ENCODE measurements around the gene SELENON. TPM values are rescaled to one million over a fixed set of nuclear protein-coding genes. Genes with fewer than 3 reads are reported as not detected.

SELENON gene
- total and polyA plus RNA-seq, 7 donors, result 25.3 to 104 (median 39.3) TPM

DNA sequence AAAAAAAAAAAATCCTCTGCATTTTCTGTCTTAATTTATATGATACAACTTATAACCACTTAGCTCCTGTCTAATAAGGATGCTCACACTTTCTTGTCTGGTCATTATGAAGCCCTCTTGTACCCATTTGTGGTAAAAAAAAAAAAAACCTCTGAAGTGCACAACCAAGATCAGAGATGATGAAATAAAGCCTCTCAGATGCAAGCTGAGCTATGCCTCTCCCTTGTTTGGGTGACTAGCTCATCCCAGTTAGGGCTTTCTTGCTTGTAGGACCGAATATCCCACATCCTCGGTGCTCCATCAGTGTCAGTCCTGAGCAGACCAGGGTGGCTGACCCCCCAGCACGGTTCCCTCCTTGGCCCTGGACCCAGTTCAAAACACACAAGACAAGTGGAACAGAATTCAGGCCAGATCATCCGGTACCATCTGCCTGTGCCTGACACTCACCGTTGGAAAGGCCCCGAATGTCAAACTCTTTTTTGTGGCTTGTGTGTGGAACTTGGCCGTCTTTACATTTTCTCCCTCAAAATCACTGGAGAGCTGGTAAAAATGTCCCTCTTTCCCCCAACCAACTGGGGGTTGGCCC is 6.3 kb upstream of the SELENON start:
- DNase-seq, result no peak
- Histone ChIP-seq H3K9me3 (no peaks in the 10 kb centered on the region), H3K36me3 (ENCODE audit: insufficient read depth in 1 of 2, low read depth in 1 of 2) (no peaks in the 10 kb centered on the region), H3K4me1 (peaks cover 36% of the 10 kb centered on the region), H3K27ac (peak overlapping the region; percentile 84), H3K4me3 (no peak overlapping the region), H3K27me3 (ENCODE audit: insufficient read depth in 3 of 3, low read length in 2 of 3) (no peaks in the 10 kb centered on the region)
- TF ChIP-seq, protein P1, sequence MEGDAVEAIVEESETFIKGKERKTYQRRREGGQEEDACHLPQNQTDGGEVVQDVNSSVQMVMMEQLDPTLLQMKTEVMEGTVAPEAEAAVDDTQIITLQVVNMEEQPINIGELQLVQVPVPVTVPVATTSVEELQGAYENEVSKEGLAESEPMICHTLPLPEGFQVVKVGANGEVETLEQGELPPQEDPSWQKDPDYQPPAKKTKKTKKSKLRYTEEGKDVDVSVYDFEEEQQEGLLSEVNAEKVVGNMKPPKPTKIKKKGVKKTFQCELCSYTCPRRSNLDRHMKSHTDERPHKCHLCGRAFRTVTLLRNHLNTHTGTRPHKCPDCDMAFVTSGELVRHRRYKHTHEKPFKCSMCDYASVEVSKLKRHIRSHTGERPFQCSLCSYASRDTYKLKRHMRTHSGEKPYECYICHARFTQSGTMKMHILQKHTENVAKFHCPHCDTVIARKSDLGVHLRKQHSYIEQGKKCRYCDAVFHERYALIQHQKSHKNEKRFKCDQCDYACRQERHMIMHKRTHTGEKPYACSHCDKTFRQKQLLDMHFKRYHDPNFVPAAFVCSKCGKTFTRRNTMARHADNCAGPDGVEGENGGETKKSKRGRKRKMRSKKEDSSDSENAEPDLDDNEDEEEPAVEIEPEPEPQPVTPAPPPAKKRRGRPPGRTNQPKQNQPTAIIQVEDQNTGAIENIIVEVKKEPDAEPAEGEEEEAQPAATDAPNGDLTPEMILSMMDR (IDR thresholded peaks at IDR 0.05), result no peak
- WGBS, 3 donors, result 37 to 66% (median 49%) methylated on average over 7 of the region's 7 CpGs
- intact Hi-C loops (cut with DNase I), result loop anchor here in 1 of 2 donors (5.0 kb wide), 1 partner anchor 96 kb away; no protein-coding TSS in a partner anchor
- no peak for ATAC-seq

- no peaks in the 10 kb centered on the region for H3K27me3 ChIP-seq (ENCODE audit: insufficient read depth in 3 of 3, low read length in 2 of 3)
- ATAC-seq (peak; percentile 34 to 66 (median 56)), DNase-seq (no peak)
- no peak overlapping the region for H3K4me3 ChIP-seq
- H3K4me1 ChIP-seq, result peaks cover 39% of the 10 kb centered on the region
- 19 to 49% (median 29%) methylated on average over 8 of the region's 8 CpGs for WGBS, 3 donors
- TF ChIP-seq, protein P1 (IDR thresholded peaks at IDR 0.05), result no peak
- no peaks in the 10 kb centered on the region for H3K36me3 ChIP-seq (ENCODE audit: insufficient read depth in 1 of 2, low read depth in 1 of 2)
- intact Hi-C loops (cut with DNase I), result loop anchor here in 1 of 2 donors (5.0 kb wide), 1 partner anchor 97 kb away; no protein-coding TSS in a partner anchor
- H3K27ac ChIP-seq, result peak overlapping the region; percentile 84
- no peaks in the 10 kb centered on the region for H3K9me3 ChIP-seq
Observed at GRCh38 chr1:25794325-25794724, 5.7 kb upstream of the SELENON start.

DNA sequence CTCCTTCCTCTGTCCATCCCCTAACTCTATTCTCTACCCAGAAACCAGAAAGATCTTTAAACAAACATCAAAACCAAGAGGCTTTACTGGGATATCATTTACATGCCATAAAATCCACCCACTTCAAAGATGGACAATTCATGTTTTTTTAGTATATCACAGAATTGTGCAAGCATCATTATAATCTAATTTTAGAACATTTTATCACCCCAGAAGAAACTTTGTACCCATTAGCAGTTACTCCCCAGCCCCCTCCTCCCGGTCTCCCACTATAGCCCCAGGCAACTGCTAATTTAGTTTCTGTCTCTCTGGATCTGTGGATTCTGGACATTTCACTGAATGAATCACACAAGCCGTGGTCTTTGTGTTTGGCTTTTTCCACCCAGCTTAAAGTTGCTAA is 4.8 kb upstream of the SELENON start:
- TF ChIP-seq, protein P1 (IDR thresholded peaks at IDR 0.05), result no peak
- intact Hi-C loops (cut with DNase I), result loop anchor here (5.0 kb wide), 6 partner anchors 53 to 363 kb away; partner anchors contain the start of gene MACO1 (in 1 of the 2)
- ATAC-seq (no peak), DNase-seq (no peak)
- Histone ChIP-seq H3K36me3 (ENCODE audit: insufficient read depth in 1 of 2, low read depth in 1 of 2) (no peaks in the 10 kb centered on the region), H3K27me3 (ENCODE audit: insufficient read depth in 3 of 3, low read length in 2 of 3) (no peaks in the 10 kb centered on the region), H3K27ac (peak overlapping the region; percentile 84), H3K4me1 (peaks cover 44% of the 10 kb centered on the region), H3K9me3 (no peaks in the 10 kb centered on the region), H3K4me3 (peak overlapping the region; percentile 55)
- WGBS, 3 donors, result 84 to 97% (median 88%) methylated on average over 2 of the region's 2 CpGs

DNA sequence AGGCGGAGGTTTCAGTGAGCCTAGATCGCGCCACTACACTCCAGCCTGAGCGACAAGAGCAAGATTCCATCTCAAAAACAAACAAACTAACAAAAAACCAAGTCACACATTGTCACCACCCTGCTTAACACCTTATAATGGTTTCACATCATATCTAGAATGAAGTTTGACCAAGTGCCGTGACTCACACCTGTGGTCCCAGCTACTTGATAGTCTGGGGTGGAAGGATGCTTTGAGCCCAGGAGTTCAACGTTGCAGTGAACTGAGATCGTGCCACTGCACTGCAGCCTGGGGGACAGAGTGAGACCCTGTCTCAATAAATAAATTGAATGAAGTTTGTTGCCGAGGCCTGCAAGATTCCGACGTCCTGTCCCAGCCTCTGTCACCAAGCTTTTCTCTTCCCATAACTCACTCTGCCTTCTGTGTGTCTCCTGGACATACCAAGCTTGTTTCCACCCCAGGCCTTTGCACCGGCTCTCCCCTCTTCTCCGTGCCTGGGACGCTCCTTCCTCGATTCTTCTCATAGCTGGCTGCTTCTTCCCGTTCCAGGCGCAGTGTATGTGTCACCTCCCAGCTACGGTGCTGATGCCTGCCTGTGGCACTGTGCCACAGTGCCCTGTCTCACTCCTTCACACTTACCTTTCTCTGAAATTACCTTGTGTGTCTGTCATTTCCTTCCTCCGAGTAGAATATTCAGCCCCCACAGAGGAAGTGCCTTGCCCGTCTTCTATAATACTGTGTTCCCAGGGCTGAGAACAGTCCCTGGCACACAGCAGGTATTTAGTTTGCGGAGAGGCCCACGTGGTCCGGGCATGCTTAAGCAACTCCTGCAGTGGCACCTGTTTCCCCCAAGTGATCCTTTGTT is 3.8 kb upstream of the SELENON start:
- Histone ChIP-seq H3K36me3 (ENCODE audit: insufficient read depth in 1 of 2, low read depth in 1 of 2) (peaks cover 0 to under 1% of the 10 kb centered on the region in 2 donors), H3K27ac (peak overlapping the region; percentile 84), H3K9me3 (no peaks in the 10 kb centered on the region), H3K4me3 (peak overlapping the region; percentile 55), H3K4me1 (peaks cover 49% of the 10 kb centered on the region), H3K27me3 (ENCODE audit: insufficient read depth in 3 of 3, low read length in 2 of 3) (no peaks in the 10 kb centered on the region)
- peak; percentile 61 to 83 for DNase-seq
- WGBS, 3 donors, result 48 to 64% (median 52%) methylated on average over 22 of the region's 22 CpGs
- intact Hi-C loops (cut with DNase I), result loop anchor here (1.0 to 5.0 kb wide), 8 partner anchors 29 to 364 kb away; partner anchors contain the start of gene MACO1 (in 1 of the 2)
- peak; percentile 77 to 83 (median 80) for ATAC-seq
- TF ChIP-seq, protein P1 (IDR thresholded peaks at IDR 0.05), result no peak
